ENCODE results near the gene TGFBR3. TPM values are rescaled to one million over a fixed set of nuclear protein-coding genes. Genes with fewer than 3 reads are reported as not detected.
A peak's percentile ranks its signal among the peaks of the same experiment; 100 is the strongest.

Gene TGFBR3
- total RNA-seq, 1 experiment from 2014 or later: 4.2 TPM

GRCh38 chr1:91640877-91641526 lies 244.9 kb downstream of the TGFBR3 start:
- peaks cover 33% of the 10 kb centered on the region for H3K9me3 Mint-ChIP-seq
- peaks cover 5% of the 10 kb centered on the region for H3K27me3 Mint-ChIP-seq (ENCODE audit: low read depth)
- DNase-seq (ENCODE audit: low spot score) (no peak), ATAC-seq (no peak)
- POLR2A ChIA-PET: no interaction called here
- peaks cover 25% of the 10 kb centered on the region for H3K4me1 Mint-ChIP-seq
- no peak overlapping the region for H3K4me3 Mint-ChIP-seq
- H3K27ac Mint-ChIP-seq: no peak overlapping the region
- TF ChIP-seq FOXP1 (CRISPR knock-in tag; IDR thresholded peaks at IDR 0.05; ENCODE audit: borderline replicate concordance): no peak
- no peak for TF ChIP-seq STAT6 (CRISPR knock-in tag; conservative IDR thresholded peaks at IDR 0.05; ENCODE audit: low read depth)
- peaks cover 23% of the 10 kb centered on the region for H3K36me3 Mint-ChIP-seq
- CTCF ChIA-PET: no interaction called here

GRCh38 chr1:91637539-91637994 lies 248.4 kb downstream of the TGFBR3 start:
- peaks cover 5% of the 10 kb centered on the region; the same call in 1 of the 2 replicates for H3K27me3 Mint-ChIP-seq (ENCODE audit: low read depth)
- ChIA-PET POLR2A (no interaction called here), CTCF (no interaction called here)
- peaks cover 14% of the 10 kb centered on the region for H3K4me1 Mint-ChIP-seq
- no peak overlapping the region for H3K4me3 Mint-ChIP-seq
- ATAC-seq: peak; percentile 44
- TF ChIP-seq ERG (CRISPR knock-in tag; IDR thresholded peaks at IDR 0.05): no peak
- no peak for TF ChIP-seq EMX1 (CRISPR knock-in tag; IDR thresholded peaks at IDR 0.05)
- TF ChIP-seq JUN (CRISPR knock-in tag; IDR thresholded peaks at IDR 0.05): no peak
- TF ChIP-seq MAX (CRISPR knock-in tag; IDR thresholded peaks at IDR 0.05): no peak
- no peak for TF ChIP-seq IRF2 (CRISPR knock-in tag; IDR thresholded peaks at IDR 0.05; ENCODE audit: borderline replicate concordance, low read depth)
- TF ChIP-seq ZNF121 (CRISPR knock-in tag; IDR thresholded peaks at IDR 0.05): no peak
- TF ChIP-seq ARID4B (CRISPR knock-in tag; IDR thresholded peaks at IDR 0.05; ENCODE audit: borderline replicate concordance): no peak
- TF ChIP-seq HMGA2 (CRISPR knock-in tag; IDR thresholded peaks at IDR 0.05): no peak
- TF ChIP-seq TEAD4 (CRISPR knock-in tag; IDR thresholded peaks at IDR 0.05): no peak
- no peak overlapping the region for H3K27ac Mint-ChIP-seq
- H3K9me3 Mint-ChIP-seq: peaks cover 33% of the 10 kb centered on the region
- no peak for DNase-seq (ENCODE audit: low spot score)
- H3K36me3 Mint-ChIP-seq: peaks cover 21% of the 10 kb centered on the region

- H3K27ac Mint-ChIP-seq: no peak overlapping the region
- no peak overlapping the region for H3K4me3 Mint-ChIP-seq
- no peak for TF ChIP-seq ZNF425 (CRISPR knock-in tag; conservative IDR thresholded peaks at IDR 0.05)
- no peak for TF ChIP-seq IRF2 (CRISPR knock-in tag; IDR thresholded peaks at IDR 0.05; ENCODE audit: borderline replicate concordance, low read depth)
- TF ChIP-seq CDX4 (CRISPR knock-in tag; IDR thresholded peaks at IDR 0.05; ENCODE audit: borderline replicate concordance): no peak
- no peak for TF ChIP-seq STAT6 (CRISPR knock-in tag; conservative IDR thresholded peaks at IDR 0.05; ENCODE audit: low read depth)
- no peak for TF ChIP-seq TEAD4 (CRISPR knock-in tag; IDR thresholded peaks at IDR 0.05)
- no peak for TF ChIP-seq E2F4 (CRISPR knock-in tag; IDR thresholded peaks at IDR 0.05; ENCODE audit: borderline replicate concordance, low read depth)
Measured at GRCh38 chr1:91635763-91636162, 250.2 kb downstream of the TGFBR3 start.

More at GRCh38 chr1:91635763-91636162, 250.2 kb downstream of the TGFBR3 start:
- Mint-ChIP-seq H3K27me3 (ENCODE audit: low read depth) (peaks cover 5% of the 10 kb centered on the region; the same call in 1 of the 2 replicates), H3K4me1 (peaks cover 21% of the 10 kb centered on the region), H3K36me3 (peaks cover 9% of the 10 kb centered on the region), H3K9me3 (peaks cover 19% of the 10 kb centered on the region)
- POLR2A ChIA-PET: no interaction called here
- DNase-seq (ENCODE audit: low spot score) (no peak), ATAC-seq (no peak)
- CTCF ChIA-PET: no interaction called here
